Right ventricle myocardium superior (tissue), 1 donor: ENCODE measurements around the gene KIAA0408. TPM values are rescaled to one million over a fixed set of nuclear protein-coding genes. Genes with fewer than 3 reads are reported as not detected.
A peak's percentile ranks its signal among the peaks of the same experiment; 100 is the strongest.

Experiments used
- ATAC-seq: fragments of 200-7000 bp; cut with Tn5 transposase; one replicate; pipeline ENCODE4 v1.9.1; 2020; ENCODE audit warnings: mild to moderate bottlenecking; ENCODE audit not compliant: poor library complexity
- DNase-seq: peaks from one replicate; pipeline ENCODE4 v3.0.0-alpha.2; 2020
- intact Hi-C: fragments of 100-400 bp; cut with DNase I; formaldehyde crosslinking; loops from one replicate; pipeline ENCODE4 v1.11.2; 2022
- long read RNA-seq: library from polyadenylated mRNA; unstranded; transcript quantifications from one replicate; pipeline ENCODE4 v2.0.0, GENCODE V29; 2021
- total RNA-seq: library from RNA; stranded (reverse); fragmentation: NEBNext Ultra II Directional; extraction: Animal tissue kit (Norgen Biotek cat#: 25700); gene quantifications from one replicate; pipeline ENCODE4 v1.2.1, GENCODE V29; 2021
- donor health status: DM: no; HTN: yes; CAD: no; lungs with severe emphysema.

KIAA0408 gene
- 3.1 TPM for total RNA-seq
- long read RNA-seq, result 0 reads

DNA sequence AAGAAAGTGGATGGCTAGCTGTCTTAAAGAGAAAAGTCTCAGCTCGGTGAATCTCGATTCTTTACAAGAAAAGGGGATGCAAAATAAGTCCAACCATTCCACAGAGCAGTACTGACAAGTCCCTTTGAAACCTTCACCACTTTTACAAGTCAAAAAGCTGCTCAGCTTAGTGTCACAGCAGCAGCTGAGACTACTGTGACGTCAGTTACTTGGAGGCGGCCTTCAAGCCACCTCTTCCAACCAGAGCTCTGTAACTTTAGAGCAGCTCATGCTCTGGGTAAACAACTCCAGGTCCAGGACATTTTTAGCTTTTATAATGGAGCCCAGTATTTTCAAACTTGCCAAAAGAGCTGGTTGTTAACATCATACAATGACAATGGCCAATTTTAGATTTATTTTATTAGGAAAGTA is at the start of gene KIAA0408:
Gene KIAA0408, minus strand, starts transcription at position 159 of the 411 bp plus-strand sequence. CDS start 5,408 bp downstream, outside the sequence.
- intact Hi-C loops, result no loop called here

DNA sequence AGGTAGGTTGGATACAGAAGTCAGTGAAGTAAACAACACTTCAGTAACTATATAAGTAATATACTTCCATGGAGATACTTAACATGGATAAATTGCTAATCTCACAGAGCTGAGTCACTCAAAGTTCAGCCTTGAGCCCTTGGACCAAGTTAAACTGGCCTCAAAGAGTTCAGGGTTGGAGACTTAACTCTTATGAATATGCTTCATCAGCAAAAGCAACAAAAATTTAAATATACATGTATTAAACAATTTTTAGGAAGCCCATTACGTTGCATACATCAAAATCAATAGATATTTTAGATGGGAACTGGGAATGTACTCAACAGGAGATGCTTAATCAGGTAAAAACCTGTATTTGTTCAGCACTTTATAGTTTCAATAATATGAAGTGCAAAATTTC is 47.7 kb upstream of the KIAA0408 start:
- ATAC-seq, result no peak

More for the DNA sequence above, at the start of gene KIAA0408:
- DNase-seq (peak; percentile 70), ATAC-seq (peak; percentile 93)

DNA sequence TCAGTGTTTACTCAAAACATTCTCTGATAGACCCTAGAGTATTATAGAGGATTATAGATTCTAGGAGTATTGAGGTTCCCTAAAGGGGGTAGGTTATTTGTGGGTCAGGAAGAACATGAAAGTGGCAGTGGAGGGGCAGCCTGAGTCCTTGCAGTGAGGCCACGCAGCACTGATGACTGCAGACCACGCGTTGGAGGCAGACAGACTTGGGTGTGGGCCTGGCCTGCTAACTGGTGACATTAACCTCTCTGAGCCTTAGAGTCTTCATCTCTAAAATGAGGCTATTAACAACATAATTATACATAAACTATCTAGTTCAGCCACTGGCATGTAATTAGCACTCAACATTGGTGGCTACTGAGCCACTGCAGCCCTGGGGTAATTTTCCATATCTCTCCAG is 43.8 kb upstream of the KIAA0408 start:
- intact Hi-C loops, result no loop called here
- DNase-seq, result no peak
- no peak for ATAC-seq

More for the DNA sequence above, 47.7 kb upstream of the KIAA0408 start:
- no peak for DNase-seq
- intact Hi-C loops, result no loop called here

DNA sequence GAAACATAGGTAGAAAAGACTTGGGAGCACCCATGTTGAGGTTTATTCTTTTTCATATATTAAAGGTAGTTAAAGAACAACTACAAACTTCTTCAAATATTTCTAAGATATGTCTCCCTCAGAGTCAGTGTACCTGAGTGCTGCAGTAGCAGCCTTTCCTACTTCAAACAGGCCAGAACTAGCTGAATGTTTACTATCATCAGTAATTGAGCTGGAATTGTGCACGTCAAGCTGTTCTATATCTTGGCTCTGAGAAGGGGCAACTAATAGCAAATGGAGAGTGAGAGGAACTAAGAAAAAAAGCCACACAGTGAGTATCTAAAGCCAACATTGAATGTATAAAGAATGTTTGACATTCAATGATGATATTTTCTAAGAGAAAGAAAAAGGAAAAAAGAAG is 38.2 kb upstream of the KIAA0408 start:
- ATAC-seq (no peak), DNase-seq (no peak)
- intact Hi-C loops, result no loop called here

DNA sequence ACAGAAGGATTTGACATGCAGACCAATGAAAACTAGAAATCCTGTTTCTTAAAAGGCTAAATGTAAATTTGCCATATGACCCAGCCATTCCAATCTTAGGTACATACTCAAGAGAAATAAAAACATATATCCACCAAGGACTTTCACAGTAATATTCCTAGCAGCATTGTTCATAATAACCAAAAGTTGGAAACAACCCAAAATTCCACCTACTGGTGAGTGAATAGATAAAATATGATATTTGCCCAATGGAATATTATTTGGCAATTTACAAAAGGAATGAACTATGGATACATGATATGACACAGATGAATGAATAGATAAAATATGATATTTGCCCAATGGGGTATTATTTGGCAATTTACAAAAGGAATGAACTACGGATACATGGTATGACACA is 37.3 kb upstream of the KIAA0408 start:
- DNase-seq, result no peak
- ATAC-seq, result no peak
- intact Hi-C loops, result no loop called here

DNA sequence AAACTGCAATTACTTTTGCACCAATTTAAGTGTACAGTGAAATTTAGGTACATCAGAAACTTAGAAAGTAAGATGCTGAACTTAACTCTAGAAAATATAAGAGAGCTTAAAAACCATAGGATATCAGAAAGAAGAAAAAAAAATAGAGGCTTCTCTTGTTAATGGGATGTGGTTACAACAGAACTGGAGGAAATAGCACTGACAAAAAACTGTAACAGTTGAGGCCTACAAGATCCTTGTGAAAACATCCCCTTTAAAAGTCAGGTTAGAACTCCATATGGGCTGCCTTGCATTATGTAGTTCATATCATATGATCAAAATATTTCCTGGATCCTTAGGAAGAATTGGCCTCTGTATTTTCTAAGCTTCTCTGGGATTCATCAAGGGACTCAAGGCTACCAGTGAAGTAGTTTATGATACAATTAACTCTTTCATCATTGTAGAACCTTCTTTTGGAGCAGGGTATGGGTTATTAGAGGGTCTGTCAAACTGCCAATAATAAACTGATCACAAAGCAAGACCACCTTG is 35.1 kb upstream of the KIAA0408 start:
- DNase-seq (no peak), ATAC-seq (no peak)
- intact Hi-C loops, result no loop called here

DNA sequence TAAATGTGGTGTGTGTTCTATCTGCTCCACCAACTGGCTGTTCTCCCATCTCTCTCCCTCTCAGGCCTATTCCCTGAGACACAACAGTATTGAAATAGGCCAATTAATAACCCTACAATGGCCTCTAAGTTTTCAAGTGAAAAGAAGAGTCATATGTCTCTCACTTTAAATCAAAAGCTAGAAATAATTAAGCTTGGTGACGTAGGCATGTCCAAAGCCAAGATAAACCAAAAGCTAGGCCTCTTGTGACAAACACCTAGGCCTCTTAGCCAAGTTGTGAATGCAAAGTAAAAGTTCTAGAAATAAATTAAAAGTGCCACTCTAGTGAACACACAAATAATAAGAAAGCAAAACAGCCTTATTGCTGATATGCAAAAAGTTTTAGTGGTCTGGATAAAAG is 30.1 kb upstream of the KIAA0408 start:
- intact Hi-C loops, result no loop called here
- ATAC-seq (no peak), DNase-seq (no peak)

DNA sequence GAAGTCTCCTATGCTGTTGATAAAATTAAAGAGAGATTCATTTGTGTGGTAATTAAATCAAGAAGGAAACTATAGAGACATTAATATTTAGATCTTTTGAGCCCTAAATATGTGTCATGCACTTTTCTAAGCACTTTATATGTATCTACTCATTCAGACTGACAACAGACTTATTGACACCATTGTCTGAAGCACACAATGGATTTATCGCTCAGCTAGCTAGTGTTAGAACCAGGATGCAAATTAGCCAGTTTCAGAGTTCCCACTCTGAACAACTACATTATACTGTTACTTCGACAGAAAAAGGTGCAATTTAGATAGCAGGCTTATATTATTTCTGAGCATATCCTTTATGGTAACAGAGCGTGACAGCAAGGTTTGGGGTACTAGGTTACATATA is 27.7 kb upstream of the KIAA0408 start:
- intact Hi-C loops, result no loop called here
- DNase-seq (no peak), ATAC-seq (no peak)

DNA sequence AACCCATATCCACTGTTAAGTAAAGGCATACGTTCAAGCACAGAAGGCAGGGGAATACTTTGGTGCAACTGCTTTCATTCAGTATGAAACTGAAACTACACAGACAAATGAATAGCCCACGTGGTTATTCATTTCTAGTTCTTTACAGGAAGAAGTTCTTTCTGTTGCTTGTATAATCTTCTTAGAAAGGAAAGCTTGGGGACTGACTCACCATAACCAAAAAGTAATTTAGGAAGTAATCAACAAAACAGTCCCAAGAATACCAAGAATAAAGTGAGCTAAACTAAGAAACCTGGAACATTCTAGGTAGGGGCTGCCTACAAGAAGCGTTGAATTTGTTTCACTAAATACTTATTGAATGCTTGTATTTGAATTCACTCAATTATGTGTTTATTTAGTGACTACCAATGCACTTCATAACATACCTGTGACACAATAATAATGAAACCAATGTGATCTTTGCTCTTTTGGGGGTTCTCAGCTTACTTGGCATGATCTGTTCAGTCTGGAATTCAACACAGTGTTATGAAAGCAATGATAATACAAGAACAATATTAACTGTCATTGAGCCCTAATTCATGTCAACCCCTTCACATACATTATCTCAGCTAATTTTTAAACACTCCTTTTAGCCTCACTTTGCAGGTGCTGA is 25.1 kb upstream of the KIAA0408 start:
- ATAC-seq (no peak), DNase-seq (no peak)
- intact Hi-C loops, result no loop called here

DNA sequence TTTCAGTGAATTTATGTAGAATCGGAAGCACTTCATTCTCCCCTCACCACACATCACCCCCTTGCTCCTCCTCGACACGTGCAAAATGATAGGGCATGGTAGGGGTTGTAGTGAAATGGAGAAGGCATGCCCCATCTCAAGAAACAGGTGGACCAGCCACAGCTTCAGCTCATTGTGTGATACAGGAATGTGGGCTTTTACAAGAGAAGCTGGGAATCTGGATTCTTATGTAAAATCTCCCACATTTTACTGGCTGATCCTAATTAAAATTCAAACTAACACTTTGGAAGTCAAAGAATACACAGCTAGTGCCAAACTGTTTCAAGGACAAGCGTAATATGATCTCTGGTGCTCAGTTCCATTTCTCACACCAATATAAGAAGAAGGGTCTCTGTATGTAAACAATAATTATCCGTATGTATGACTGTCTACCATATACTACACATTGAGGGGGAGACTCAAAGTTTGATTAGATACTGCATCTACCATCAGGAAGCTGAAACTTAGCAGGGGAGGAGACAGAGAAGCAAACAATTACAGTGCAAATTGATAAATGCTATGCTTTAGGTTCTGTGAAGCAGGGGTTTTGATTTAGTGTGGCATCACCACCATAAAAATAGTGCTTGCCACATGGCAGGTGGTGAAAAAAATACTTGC is 24.3 kb upstream of the KIAA0408 start:
- ATAC-seq (no peak), DNase-seq (no peak)
- intact Hi-C loops, result no loop called here

DNA sequence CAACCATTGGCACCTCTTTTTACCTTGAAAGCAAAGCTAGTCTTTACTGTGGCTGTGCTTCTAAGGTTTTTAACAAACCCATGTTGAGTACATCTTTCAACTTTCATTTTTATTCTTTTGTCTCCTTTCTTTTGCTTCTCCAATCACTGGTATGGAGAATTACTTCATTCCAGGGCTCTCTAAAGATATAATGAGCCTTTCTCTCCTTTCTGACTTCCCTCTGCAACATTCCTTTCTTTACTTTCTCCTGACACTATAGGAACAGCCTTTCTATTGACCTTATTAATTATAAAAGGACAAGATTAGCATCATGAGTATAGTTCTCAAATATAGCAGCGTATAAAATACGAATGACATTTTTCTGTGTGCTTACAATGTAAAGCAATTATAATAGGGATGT is 23.1 kb upstream of the KIAA0408 start:
- no peak for ATAC-seq
- DNase-seq, result no peak
- intact Hi-C loops, result no loop called here

DNA sequence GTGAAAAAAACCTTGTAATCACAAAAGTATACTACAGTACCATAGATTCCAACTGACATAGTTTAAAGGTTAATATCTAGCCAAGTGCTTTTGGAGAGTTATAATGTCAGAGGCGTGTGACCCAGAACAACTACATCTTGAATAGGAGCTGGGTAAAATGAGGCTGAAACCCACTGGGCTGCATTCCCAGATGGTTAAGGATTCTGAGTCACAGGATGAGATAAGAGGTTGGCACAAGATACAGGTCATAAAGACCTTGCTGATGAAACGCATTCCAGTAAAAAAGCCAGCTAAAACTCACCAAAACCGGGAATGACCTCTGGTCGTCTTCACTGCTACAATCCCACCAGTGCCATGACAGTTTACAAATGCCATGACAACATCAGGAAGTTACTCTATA is 22.4 kb upstream of the KIAA0408 start:
- no peak for DNase-seq
- ATAC-seq, result no peak
- intact Hi-C loops, result no loop called here

DNA sequence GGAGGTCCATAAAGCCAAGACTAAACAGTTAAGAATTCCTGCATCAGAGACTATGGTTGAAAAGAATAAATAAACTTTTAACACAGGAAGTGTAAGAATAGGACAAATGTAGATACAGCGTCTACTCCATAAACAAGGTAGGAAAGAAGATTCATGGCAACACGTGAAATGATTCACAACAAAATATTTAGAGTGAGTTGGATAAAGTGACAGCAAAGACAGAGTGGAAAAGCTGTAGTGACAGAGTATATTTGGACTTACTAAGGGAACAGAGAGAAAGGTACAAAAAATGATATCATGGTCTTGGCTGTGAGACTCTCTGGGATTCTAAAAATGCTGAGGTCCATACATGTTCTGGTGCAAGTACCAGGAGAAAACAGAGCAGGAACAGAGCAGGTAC is 21.9 kb upstream of the KIAA0408 start:
- no peak for DNase-seq
- ATAC-seq, result no peak
- intact Hi-C loops, result no loop called here

DNA sequence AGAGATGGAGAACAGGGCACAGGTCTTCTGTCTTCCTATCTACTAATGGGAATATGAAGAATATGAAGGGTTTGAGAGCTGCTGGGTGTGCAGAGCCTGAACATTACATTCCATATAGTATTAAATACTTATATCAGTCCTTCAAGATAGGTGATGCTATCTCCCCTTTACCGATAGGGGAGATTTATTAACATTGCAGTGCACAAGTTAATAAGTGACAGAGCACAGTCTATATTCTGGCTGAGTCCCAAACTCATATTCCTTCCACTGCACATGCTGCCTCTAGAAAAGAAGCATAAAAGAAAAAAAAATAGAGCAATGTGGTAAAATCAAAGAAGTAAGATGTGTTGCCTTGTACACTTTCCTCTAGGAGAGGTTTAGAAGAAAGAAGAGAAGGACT is 18.5 kb upstream of the KIAA0408 start:
- intact Hi-C loops, result no loop called here
- DNase-seq (no peak), ATAC-seq (no peak)

DNA sequence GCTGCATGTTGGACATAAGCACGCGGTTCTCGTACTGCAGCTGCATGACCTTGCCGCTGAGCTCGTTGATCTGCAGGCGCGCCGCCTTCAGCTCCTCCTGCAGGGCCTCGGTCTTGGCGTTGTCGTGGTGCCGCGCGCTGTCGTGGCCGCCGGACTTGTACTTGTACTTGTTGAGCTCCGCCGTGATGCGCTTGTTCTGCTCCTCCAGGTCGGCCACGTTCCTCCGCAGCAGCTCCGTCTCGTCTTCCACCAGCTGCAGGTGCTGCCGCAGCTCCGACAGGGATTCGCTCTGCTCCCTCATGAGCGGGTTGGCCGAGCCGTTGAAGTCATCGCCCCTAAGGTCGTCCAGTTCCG is 16.6 kb upstream of the KIAA0408 start:
- DNase-seq, result peak; percentile 39
- intact Hi-C loops, result no loop called here
- no peak for ATAC-seq

DNA sequence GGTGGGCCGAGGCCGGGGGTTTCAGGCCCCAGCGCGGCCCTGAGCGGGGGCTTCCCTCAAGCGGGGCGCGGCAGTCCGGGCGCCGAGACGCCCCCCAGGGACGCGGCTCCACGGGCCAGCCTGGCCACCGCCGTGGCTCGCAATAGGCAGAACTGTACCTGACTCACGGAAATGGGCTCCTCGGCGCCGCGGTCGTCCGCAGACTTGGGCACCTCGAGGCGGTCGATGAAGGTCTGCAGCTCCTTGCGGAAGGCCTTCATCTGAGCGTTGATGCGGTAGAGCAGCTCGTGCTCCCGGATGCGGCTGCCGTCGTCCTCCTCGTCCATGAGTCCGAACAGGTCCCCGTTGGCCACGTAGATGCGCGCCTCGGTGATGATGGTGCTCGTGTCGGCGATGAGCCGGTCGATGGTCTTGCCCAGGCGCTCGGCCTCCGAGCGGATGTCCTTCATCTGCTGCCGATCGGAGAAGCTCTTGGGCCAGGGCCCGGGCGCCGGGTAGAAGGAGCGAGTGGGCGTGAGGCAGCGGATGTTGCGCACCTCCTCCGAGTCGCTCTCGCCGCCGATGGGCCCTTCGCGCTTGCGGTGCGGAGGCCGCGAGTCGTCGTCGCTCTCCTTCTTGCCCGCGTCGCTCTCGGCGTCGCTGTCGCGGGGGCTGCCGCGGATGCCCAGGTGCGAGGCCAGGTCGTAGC is 16.1 kb upstream of the KIAA0408 start:
- DNase-seq (no peak), ATAC-seq (no peak)
- intact Hi-C loops, result no loop called here

DNA sequence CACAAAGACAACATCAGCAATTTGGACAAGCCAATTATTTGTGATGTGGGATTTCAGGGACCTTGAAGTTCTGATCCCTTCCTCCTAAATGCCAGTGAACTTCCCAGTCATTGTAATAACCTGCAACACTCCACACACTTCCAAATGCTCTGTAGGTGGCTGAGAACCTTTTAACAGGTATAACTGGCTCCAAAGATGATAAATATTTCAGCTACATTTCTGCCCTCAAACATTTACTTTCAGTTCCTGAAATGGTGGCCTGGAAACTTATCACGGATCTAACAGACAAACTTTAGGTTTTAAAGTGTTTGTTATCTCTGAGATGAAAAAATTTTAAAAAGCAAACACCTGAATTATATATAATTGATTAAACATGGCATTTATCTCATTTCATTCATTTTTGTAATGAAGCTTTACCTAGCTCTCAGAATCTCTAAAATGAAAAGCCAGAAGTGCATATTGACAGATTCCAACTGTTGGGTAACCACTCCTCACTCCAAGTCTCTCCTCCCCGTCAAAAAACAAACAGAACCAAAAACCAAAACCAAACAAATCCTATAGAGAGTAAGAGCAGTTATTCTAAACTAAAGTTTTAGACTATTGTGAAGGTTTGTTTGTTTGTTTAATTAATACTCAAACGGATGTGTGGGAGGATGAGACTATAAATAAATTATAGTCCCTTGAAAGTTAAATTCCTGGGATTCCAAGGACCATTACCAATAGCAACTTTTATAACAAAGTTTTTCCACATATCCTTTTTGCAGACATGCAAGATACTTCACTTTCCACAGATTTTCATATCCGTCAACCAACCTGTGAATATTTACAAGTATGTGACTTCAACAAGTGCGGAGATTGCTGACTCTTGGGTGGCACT is 12.4 kb upstream of the KIAA0408 start:
- intact Hi-C loops, result no loop called here
- ATAC-seq, result no peak
- no peak for DNase-seq

DNA sequence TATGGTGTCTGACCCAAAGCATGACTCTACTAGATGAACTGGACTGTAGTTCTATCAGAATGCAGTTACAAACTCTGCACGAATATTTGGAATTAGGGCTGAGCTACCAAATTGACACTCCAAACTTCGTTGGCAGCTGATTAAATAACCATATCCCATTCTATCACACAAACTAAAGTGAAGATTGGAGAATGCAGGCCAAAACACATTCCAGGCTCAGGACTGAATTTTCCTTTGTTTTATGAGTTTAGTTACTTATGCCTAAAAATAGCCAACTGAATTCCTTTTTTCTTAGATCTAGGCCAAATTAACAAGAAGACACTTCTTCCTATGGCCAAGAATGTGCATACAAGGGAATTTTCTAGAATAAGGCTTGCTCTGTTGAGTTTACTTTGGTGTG is 9.7 kb upstream of the KIAA0408 start:
- ATAC-seq (no peak), DNase-seq (no peak)
- intact Hi-C loops, result no loop called here

DNA sequence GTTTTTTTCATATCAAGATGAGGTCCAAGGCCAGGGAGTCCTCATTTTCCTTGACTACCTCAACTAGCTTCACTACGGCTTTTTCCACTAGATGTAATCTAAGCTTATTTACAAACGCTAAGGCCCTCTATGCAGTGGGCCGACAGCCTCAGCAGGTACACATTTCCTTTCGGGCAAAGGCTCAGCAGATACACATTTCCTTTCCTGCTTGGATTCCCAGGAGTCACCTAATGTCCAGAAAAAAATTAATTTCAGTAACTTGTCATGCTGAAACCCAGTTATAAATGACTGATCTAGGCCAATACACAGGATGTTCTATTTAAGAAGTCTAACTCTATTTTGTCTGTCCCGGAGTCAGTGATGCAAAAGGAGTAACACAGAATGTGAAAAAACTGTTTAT is 7.2 kb upstream of the KIAA0408 start:
- no peak for DNase-seq
- no peak for ATAC-seq
- intact Hi-C loops, result no loop called here
